Measurements from ENCODE around the gene OTULINL. TPM values are rescaled to one million over a fixed set of nuclear protein-coding genes. Genes with fewer than 3 reads are reported as not detected.

OTULINL gene
- total RNA-seq, 1 donor from 2014 or later = 14.4 TPM

DNA sequence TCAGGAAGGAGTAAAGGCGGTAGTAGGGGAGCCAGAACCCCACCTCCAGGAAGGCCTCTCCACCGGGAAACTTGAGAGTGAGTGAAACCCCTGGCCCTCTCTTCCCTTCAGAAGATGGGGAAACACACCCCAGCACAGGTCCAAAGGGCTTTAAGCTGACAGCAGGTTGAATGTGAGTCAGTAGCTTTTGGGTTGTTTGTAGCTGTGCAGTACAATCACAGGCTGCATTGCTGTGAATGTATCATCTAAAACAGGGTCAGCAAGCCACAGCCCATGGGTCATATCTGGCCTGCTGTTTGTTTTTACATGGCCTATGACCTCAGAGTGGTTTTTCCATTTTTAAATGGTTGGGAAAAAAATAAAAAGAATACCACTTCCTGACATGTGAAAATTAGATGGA, 10.0 kb downstream of the OTULINL start:
- no peaks in the 10 kb centered on the region for H3K27me3 Mint-ChIP-seq (ENCODE audit: unreplicated experiment)
- no peak for DNase-seq
- H3K9me3 Mint-ChIP-seq (ENCODE audit: unreplicated experiment) = no peaks in the 10 kb centered on the region
- H3K4me1 Mint-ChIP-seq (ENCODE audit: low read depth, unreplicated experiment) = peaks cover 6% of the 10 kb centered on the region
- H3K4me3 Mint-ChIP-seq (ENCODE audit: unreplicated experiment) = no peak overlapping the region
- H3K27ac Mint-ChIP-seq (ENCODE audit: unreplicated experiment) = no peak overlapping the region
- TF ChIP-seq, protein P1, sequence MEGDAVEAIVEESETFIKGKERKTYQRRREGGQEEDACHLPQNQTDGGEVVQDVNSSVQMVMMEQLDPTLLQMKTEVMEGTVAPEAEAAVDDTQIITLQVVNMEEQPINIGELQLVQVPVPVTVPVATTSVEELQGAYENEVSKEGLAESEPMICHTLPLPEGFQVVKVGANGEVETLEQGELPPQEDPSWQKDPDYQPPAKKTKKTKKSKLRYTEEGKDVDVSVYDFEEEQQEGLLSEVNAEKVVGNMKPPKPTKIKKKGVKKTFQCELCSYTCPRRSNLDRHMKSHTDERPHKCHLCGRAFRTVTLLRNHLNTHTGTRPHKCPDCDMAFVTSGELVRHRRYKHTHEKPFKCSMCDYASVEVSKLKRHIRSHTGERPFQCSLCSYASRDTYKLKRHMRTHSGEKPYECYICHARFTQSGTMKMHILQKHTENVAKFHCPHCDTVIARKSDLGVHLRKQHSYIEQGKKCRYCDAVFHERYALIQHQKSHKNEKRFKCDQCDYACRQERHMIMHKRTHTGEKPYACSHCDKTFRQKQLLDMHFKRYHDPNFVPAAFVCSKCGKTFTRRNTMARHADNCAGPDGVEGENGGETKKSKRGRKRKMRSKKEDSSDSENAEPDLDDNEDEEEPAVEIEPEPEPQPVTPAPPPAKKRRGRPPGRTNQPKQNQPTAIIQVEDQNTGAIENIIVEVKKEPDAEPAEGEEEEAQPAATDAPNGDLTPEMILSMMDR (IDR thresholded peaks at IDR 0.05; ENCODE audit: partially characterized antibody, unreplicated experiment) = no peak
- H3K36me3 Mint-ChIP-seq (ENCODE audit: unreplicated experiment) = no peaks in the 10 kb centered on the region

DNA sequence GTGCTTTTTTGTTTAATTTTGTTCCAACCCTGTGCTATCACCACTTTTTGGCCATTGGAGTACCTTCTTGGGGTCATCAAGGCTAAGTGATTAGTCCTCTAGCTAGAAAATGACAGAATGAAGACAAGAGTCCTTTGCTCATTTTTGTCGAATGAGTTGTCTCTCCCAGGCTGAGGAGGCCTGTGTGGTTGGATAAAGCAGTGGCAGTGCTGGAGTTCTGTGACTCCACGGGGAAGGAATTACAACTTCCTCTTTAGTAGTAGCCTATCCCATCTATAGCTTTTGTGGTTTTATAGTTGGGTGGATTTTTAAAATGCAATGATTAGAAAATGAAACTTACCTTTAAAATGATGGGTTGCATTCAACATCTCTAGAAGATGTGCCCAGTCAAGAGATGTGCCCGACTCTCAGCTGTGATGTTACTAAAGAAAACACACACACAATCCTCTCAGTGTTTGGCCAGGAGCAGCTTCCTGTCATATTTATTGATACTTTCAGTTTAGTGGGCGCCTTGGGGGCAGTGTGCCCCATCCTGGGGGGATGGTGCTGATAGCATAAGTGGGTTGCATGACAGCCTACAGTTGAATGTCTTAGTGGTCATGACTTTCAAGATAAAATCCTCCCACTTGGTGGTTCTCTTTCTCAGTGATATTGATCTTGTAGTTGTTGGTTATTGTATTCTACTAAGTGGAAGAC, 11.9 kb downstream of the OTULINL start:
- Mint-ChIP-seq H3K36me3 (ENCODE audit: unreplicated experiment) (no peaks in the 10 kb centered on the region), H3K27ac (ENCODE audit: unreplicated experiment) (no peak overlapping the region), H3K27me3 (ENCODE audit: unreplicated experiment) (peaks cover 2% of the 10 kb centered on the region), H3K4me1 (ENCODE audit: low read depth, unreplicated experiment) (peaks cover 6% of the 10 kb centered on the region), H3K9me3 (ENCODE audit: unreplicated experiment) (no peaks in the 10 kb centered on the region), H3K4me3 (ENCODE audit: unreplicated experiment) (no peak overlapping the region)
- TF ChIP-seq, protein P1 (IDR thresholded peaks at IDR 0.05; ENCODE audit: partially characterized antibody, unreplicated experiment) = no peak
- DNase-seq = no peak

DNA sequence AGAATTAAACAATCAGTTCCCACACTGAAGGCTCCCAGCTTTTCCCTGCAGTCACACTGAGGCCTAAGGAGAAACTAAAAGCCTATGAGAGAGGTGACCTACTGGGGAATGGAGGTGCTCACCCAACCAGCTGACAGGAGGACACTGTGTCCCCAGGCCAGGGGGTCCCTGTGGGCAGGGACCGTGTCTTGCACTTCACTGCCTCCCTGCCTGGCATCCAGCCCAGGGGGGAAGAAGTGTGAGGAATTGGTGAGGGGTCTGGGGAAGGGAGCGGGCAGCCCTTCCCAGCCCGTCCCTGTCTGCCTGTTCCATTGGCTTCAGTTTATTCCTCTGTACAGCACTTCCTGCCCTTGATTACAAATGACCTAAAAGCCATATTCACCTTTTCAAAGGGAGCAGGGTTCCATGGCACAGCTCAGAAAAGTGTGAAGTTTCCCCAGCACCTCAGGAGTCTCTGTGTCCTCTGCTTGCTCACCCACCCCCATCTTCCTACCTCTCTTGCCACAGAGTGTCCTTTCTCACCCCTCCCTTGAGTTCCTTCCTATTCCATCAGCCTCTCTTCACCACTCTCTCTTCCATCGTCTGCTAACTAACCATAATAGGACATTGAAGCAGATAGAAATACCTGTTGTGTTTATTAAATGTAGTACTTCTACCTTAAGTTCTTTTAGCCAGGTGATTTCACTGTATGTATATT, 12.9 kb downstream of the OTULINL start:
- DNase-seq = no peak
- Mint-ChIP-seq H3K4me3 (ENCODE audit: unreplicated experiment) (no peak overlapping the region), H3K36me3 (ENCODE audit: unreplicated experiment) (no peaks in the 10 kb centered on the region), H3K27ac (ENCODE audit: unreplicated experiment) (no peak overlapping the region), H3K9me3 (ENCODE audit: unreplicated experiment) (no peaks in the 10 kb centered on the region), H3K4me1 (ENCODE audit: low read depth, unreplicated experiment) (peaks cover 6% of the 10 kb centered on the region), H3K27me3 (ENCODE audit: unreplicated experiment) (peaks cover 2% of the 10 kb centered on the region)
- TF ChIP-seq, protein P1 (IDR thresholded peaks at IDR 0.05; ENCODE audit: partially characterized antibody, unreplicated experiment) = no peak

DNA sequence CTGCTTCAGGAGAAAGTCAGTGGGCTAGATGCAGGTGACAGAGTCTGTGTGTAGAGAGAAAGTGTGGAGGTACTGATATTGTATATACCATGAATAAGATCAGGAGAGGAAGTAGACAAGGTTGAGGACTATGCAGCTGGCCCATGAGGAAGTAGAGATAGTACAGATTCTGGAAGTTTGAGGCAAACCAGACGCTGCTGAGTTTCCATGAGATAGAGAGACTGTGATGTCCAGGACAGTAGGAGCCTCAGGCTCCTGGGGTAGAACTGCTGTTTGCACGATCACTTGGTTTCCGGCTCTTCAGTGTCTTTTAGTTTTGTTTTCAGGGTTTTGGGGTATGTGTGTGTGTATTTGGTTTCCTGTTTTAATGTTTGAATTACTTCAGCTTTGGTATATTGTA, 13.6 kb downstream of the OTULINL start:
- H3K4me3 Mint-ChIP-seq (ENCODE audit: unreplicated experiment) = no peak overlapping the region
- H3K36me3 Mint-ChIP-seq (ENCODE audit: unreplicated experiment) = no peaks in the 10 kb centered on the region
- H3K27me3 Mint-ChIP-seq (ENCODE audit: unreplicated experiment) = peaks cover 2% of the 10 kb centered on the region
- H3K4me1 Mint-ChIP-seq (ENCODE audit: low read depth, unreplicated experiment) = peaks cover 6% of the 10 kb centered on the region
- no peak for DNase-seq
- no peak overlapping the region for H3K27ac Mint-ChIP-seq (ENCODE audit: unreplicated experiment)
- H3K9me3 Mint-ChIP-seq (ENCODE audit: unreplicated experiment) = no peaks in the 10 kb centered on the region
- TF ChIP-seq, protein P1 (IDR thresholded peaks at IDR 0.05; ENCODE audit: partially characterized antibody, unreplicated experiment) = no peak

DNA sequence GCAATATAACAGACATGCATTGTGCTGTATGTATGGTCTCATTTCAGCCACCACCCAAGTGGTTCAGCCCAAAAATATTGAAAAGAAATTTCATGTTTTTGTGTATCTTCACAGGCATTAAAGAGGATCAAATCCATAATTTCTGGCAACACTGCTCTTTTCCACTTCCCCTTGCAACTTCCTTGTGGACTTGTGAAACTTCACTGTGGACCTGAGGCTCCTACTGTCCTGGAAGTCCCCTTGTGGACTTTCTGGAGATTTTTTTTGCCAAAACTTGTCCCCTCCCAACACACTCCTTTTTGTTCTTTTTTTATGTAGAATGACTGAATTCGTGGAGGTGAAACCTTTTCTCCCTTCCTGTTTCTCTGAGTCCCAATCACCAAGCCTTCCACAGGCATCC, 14.3 kb downstream of the OTULINL start:
- no peak overlapping the region for H3K27ac Mint-ChIP-seq (ENCODE audit: unreplicated experiment)
- H3K4me1 Mint-ChIP-seq (ENCODE audit: low read depth, unreplicated experiment) = peaks cover 6% of the 10 kb centered on the region
- peaks cover 2% of the 10 kb centered on the region for H3K27me3 Mint-ChIP-seq (ENCODE audit: unreplicated experiment)
- TF ChIP-seq, protein P1 (IDR thresholded peaks at IDR 0.05; ENCODE audit: partially characterized antibody, unreplicated experiment) = no peak
- no peak for DNase-seq
- no peaks in the 10 kb centered on the region for H3K9me3 Mint-ChIP-seq (ENCODE audit: unreplicated experiment)
- no peaks in the 10 kb centered on the region for H3K36me3 Mint-ChIP-seq (ENCODE audit: unreplicated experiment)
- H3K4me3 Mint-ChIP-seq (ENCODE audit: unreplicated experiment) = no peak overlapping the region
